GM18858 (cell line): Measurements from ENCODE around the gene PTPRE.

ENCODE experiments used
- ATAC-seq: cut with Tn5 transposase; IDR thresholded peaks from one replicate; pipeline ENCODE4 v1.9.1; 2021; ENCODE audit not compliant: unreplicated experiment

PTPRE gene

GRCh38 chr10:127907411-127908105 lies 655 bp downstream of the PTPRE start:
- no peak for ATAC-seq

- ATAC-seq: no peak
Observed at GRCh38 chr10:127908106-127908958, 1.4 kb downstream of the PTPRE start.

GRCh38 chr10:127908959-127909267 lies 2.0 kb downstream of the PTPRE start:
- ATAC-seq: no peak

- no peak for ATAC-seq
Observed at GRCh38 chr10:127909716-127910463, 3.0 kb downstream of the PTPRE start.

GRCh38 chr10:127910464-127910770 lies 3.5 kb downstream of the PTPRE start:
- no peak for ATAC-seq

- ATAC-seq: no peak
Observed at GRCh38 chr10:127911218-127911866, 4.4 kb downstream of the PTPRE start.

GRCh38 chr10:127911867-127912257 lies 5.0 kb downstream of the PTPRE start:
- no peak for ATAC-seq

GRCh38 chr10:127912607-127913367 lies 5.9 kb downstream of the PTPRE start:
- no peak for ATAC-seq

GRCh38 chr10:127913368-127913759 lies 6.5 kb downstream of the PTPRE start:
- ATAC-seq: no peak

GRCh38 chr10:127915324-127915723 lies 8.4 kb downstream of the PTPRE start:
- ATAC-seq: no peak

- ATAC-seq: no peak
Observed at GRCh38 chr10:127916826-127917225, 9.9 kb downstream of the PTPRE start.

GRCh38 chr10:127918572-127918971 lies 11.7 kb downstream of the PTPRE start:
- no peak for ATAC-seq

GRCh38 chr10:127919418-127920271 lies 12.7 kb downstream of the PTPRE start:
- no peak for ATAC-seq

GRCh38 chr10:127920306-127921074 lies 13.6 kb downstream of the PTPRE start:
- no peak for ATAC-seq

- no peak for ATAC-seq
Observed at GRCh38 chr10:127921075-127921752, 14.3 kb downstream of the PTPRE start.

- ATAC-seq: no peak
Observed at GRCh38 chr10:127921753-127922145, 14.8 kb downstream of the PTPRE start.

GRCh38 chr10:127922206-127922605 lies 15.3 kb downstream of the PTPRE start:
- ATAC-seq: no peak

- no peak for ATAC-seq
Observed at GRCh38 chr10:127922675-127923366, 15.9 kb downstream of the PTPRE start.
